HepG2 (cell line): Measurements from ENCODE around the gene TIMM9. TPM values are rescaled to one million over a fixed set of nuclear protein-coding genes. Genes with fewer than 3 reads are reported as not detected.

Source experiments
- BCL6 ChIP-seq: IDR thresholded peaks from 2 replicates; pipeline ENCODE4 v1.6.1; 2016; ENCODE audit warnings: missing genetic modification reagents, missing compliant biosample characterization
- FOXC1 ChIP-seq: sonication (generic); formaldehyde crosslinking; IDR thresholded peaks from 2 replicates; pipeline ENCODE4 v1.8.0; 2022; ENCODE audit warnings: mild to moderate bottlenecking, missing genetic modification reagents, borderline replicate concordance
- HDAC1 ChIP-seq: sonication (generic); formaldehyde crosslinking; IDR thresholded peaks from 2 replicates; pipeline ENCODE4 v1.5.1; 2020; ENCODE audit warnings: mild to moderate bottlenecking, missing genetic modification reagents
- KLF12 ChIP-seq: sonication (generic); formaldehyde crosslinking; IDR thresholded peaks from 2 replicates; pipeline ENCODE4 v1.4.0; 2020; ENCODE audit warnings: missing genetic modification reagents, borderline replicate concordance
- KLF9 ChIP-seq: IDR thresholded peaks from 2 replicates; pipeline ENCODE4 v1.6.1; 2016; ENCODE audit warnings: low read depth
- KMT2A ChIP-seq: sonication (generic); formaldehyde crosslinking; IDR thresholded peaks from 2 replicates; pipeline ENCODE4 v1.4.0; 2020; ENCODE audit warnings: missing genetic modification reagents
- SP140L ChIP-seq: sonication (generic); formaldehyde crosslinking; IDR thresholded peaks from 2 replicates; pipeline ENCODE4 v1.4.0; 2020; ENCODE audit warnings: missing genetic modification reagents, borderline replicate concordance
- SPEN ChIP-seq: sonication (generic); formaldehyde crosslinking; IDR thresholded peaks from 2 replicates; pipeline ENCODE4 v1.5.1; 2020; ENCODE audit warnings: low read depth, mild to moderate bottlenecking, missing genetic modification reagents
- TOE1 ChIP-seq: sonication (generic); formaldehyde crosslinking; IDR thresholded peaks from 2 replicates; pipeline ENCODE4 v1.4.0; 2020; ENCODE audit warnings: mild to moderate bottlenecking, missing genetic modification reagents
- ZBTB25 ChIP-seq: IDR thresholded peaks from 2 replicates; pipeline ENCODE4 v1.6.1; 2018; ENCODE audit warnings: missing genetic modification reagents
- ZBTB7B ChIP-seq: sonication (generic); formaldehyde crosslinking; IDR thresholded peaks from 2 replicates; pipeline ENCODE4 v1.4.0; 2020; ENCODE audit warnings: missing genetic modification reagents
- ZFP36 ChIP-seq: fragments of 150-350 bp; IDR thresholded peaks from 2 replicates; pipeline ENCODE4 v1.6.1; 2018; ENCODE audit warnings: borderline replicate concordance, low read length, low read depth; ENCODE audit not compliant: partially characterized antibody
- ZFYVE20 ChIP-seq: sonication (generic); formaldehyde crosslinking; IDR thresholded peaks from 2 replicates; pipeline ENCODE4 v1.8.0; 2023; ENCODE audit warnings: low read depth, mild to moderate bottlenecking, moderate library complexity, missing genetic modification reagents, borderline replicate concordance
- ZKSCAN5 ChIP-seq: sonication (generic); formaldehyde crosslinking; IDR thresholded peaks from 2 replicates; pipeline ENCODE4 v1.5.1; 2020; ENCODE audit warnings: mild to moderate bottlenecking, missing genetic modification reagents
- ZNF20 ChIP-seq: sonication (generic); formaldehyde crosslinking; IDR thresholded peaks from 2 replicates; pipeline ENCODE4 v1.4.0; 2020; ENCODE audit warnings: mild to moderate bottlenecking, moderate library complexity, missing genetic modification reagents
- ZNF460 ChIP-seq: sonication (generic); formaldehyde crosslinking; IDR thresholded peaks from 2 replicates; pipeline ENCODE4 v1.5.1; 2020; ENCODE audit warnings: missing genetic modification reagents, mild to moderate bottlenecking, borderline replicate concordance
- ZNF614 ChIP-seq: IDR thresholded peaks from 2 replicates; pipeline ENCODE4 v1.6.1; 2018; ENCODE audit warnings: missing biosample characterization, missing genetic modification reagents, inconsistent platforms, borderline replicate concordance
- ZNF749 ChIP-seq: sonication (generic); formaldehyde crosslinking; IDR thresholded peaks from 2 replicates; pipeline ENCODE4 v1.8.0; 2022; ENCODE audit warnings: mild to moderate bottlenecking, missing genetic modification reagents, moderate library complexity, borderline replicate concordance
- ZSCAN31 ChIP-seq: sonication (generic); formaldehyde crosslinking; IDR thresholded peaks from 2 replicates; pipeline ENCODE4 v1.5.0; 2020; ENCODE audit warnings: low read depth, mild to moderate bottlenecking, missing genetic modification reagents
- polyA plus RNA-seq, 8 experiments: library from polyadenylated mRNA; depleted of rRNA in 3 of 8; stranded (reverse) in 7 of 8; unstranded in 1 of 8; fragments of >200 nt; fragmentation: Illumina TruSeq in 4 of 8; extraction: Trizol in 4 of 8; gene quantifications; 2 replicates each; pipeline versions ENCODE4 v1.2.1 to v1.2.3, GENCODE V29; 2011 to 2016; ENCODE audit warnings: low read depth in 4 of 8, missing spikeins in 1 of 8, mixed read lengths in 1 of 8; ENCODE audit not compliant: insufficient read depth in 1 of 8
- total RNA-seq, 5 experiments: library from RNA; depleted of rRNA; stranded (reverse); fragments of >200 nt; fragmentation: Illumina TruSeq; extraction: Trizol; gene quantifications; 2 replicates each; pipeline ENCODE4 v1.2.3, GENCODE V29; 2016; ENCODE audit warnings: low read depth in 1 of 5
- TF ChIP-seq, protein P1 (sequence below): sonication (generic); formaldehyde crosslinking; IDR thresholded peaks from 2 replicates; pipeline ENCODE4 v1.4.0; 2020; ENCODE audit warnings: missing genetic modification reagents
- TF ChIP-seq, protein P2 (sequence below): sonication (generic); formaldehyde crosslinking; IDR thresholded peaks from 2 replicates; pipeline ENCODE4 v1.4.0; 2020; ENCODE audit warnings: missing genetic modification reagents, borderline replicate concordance
- TF ChIP-seq, protein P3 (sequence below): sonication (generic); formaldehyde crosslinking; IDR thresholded peaks from 2 replicates; pipeline ENCODE4 v1.8.0; 2022; ENCODE audit warnings: mild to moderate bottlenecking, missing genetic modification reagents, moderate library complexity
- TF ChIP-seq, protein P4 (sequence below): sonication (generic); formaldehyde crosslinking; IDR thresholded peaks from 2 replicates; pipeline ENCODE4 v1.5.0; 2020; ENCODE audit warnings: mild to moderate bottlenecking, low read depth, missing genetic modification reagents, borderline replicate concordance

Gene TIMM9
- total and polyA plus RNA-seq, 2 of the 13 experiments (the other 11 are each of a cell fraction or from before 2014, with no cell fraction given): 30.5 to 42.5 TPM

- TF ChIP-seq ZNF749 (CRISPR knock-in tag) (0 out of 2 replicates have a peak, but pooled peaks have one; percentile 15), KLF9 (CRISPR knock-in tag) (peak; percentile 18; the same call in 1 of the 2 replicates), ZBTB7B (CRISPR knock-in tag) (no peak), ZKSCAN5 (CRISPR knock-in tag) (no peak), ZNF460 (CRISPR knock-in tag) (no peak), SP140L (CRISPR knock-in tag) (peak; percentile 91), ZFP36 (no peak), ZSCAN31 (CRISPR knock-in tag) (peak; percentile 57; the same call in 1 of the 2 replicates), ZBTB25 (CRISPR knock-in tag) (peak; percentile 76; the same call in 1 of the 2 replicates), FOXC1 (no peak), HDAC1 (CRISPR knock-in tag) (peak; percentile 83), ZNF614 (CRISPR knock-in tag) (peak; percentile 86), BCL6 (CRISPR knock-in tag) (no peak), ZFYVE20 (CRISPR knock-in tag) (no peak), KLF12 (CRISPR knock-in tag) (peak; percentile 44; the same call in 1 of the 2 replicates), ZNF20 (CRISPR knock-in tag) (no peak), KMT2A (CRISPR knock-in tag) (peak; percentile 90), SPEN (CRISPR knock-in tag) (peak; percentile 56), TOE1 (CRISPR knock-in tag) (peak; percentile 46; the same call in 1 of the 2 replicates)
- TF ChIP-seq, protein P1, sequence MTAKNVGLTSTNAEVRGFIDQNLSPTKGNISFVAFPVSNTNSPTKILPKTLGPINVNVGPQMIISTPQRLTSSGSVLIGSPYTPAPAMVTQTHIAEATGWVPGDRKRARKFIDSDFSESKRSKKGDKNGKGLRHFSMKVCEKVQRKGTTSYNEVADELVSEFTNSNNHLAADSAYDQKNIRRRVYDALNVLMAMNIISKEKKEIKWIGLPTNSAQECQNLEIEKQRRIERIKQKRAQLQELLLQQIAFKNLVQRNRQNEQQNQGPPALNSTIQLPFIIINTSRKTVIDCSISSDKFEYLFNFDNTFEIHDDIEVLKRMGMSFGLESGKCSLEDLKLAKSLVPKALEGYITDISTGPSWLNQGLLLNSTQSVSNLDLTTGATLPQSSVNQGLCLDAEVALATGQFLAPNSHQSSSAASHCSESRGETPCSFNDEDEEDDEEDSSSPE (CRISPR knock-in tag): peak; percentile 47
- TF ChIP-seq, protein P2, sequence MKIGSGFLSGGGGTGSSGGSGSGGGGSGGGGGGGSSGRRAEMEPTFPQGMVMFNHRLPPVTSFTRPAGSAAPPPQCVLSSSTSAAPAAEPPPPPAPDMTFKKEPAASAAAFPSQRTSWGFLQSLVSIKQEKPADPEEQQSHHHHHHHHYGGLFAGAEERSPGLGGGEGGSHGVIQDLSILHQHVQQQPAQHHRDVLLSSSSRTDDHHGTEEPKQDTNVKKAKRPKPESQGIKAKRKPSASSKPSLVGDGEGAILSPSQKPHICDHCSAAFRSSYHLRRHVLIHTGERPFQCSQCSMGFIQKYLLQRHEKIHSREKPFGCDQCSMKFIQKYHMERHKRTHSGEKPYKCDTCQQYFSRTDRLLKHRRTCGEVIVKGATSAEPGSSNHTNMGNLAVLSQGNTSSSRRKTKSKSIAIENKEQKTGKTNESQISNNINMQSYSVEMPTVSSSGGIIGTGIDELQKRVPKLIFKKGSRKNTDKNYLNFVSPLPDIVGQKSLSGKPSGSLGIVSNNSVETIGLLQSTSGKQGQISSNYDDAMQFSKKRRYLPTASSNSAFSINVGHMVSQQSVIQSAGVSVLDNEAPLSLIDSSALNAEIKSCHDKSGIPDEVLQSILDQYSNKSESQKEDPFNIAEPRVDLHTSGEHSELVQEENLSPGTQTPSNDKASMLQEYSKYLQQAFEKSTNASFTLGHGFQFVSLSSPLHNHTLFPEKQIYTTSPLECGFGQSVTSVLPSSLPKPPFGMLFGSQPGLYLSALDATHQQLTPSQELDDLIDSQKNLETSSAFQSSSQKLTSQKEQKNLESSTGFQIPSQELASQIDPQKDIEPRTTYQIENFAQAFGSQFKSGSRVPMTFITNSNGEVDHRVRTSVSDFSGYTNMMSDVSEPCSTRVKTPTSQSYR (CRISPR knock-in tag): no peak
- TF ChIP-seq, protein P3, sequence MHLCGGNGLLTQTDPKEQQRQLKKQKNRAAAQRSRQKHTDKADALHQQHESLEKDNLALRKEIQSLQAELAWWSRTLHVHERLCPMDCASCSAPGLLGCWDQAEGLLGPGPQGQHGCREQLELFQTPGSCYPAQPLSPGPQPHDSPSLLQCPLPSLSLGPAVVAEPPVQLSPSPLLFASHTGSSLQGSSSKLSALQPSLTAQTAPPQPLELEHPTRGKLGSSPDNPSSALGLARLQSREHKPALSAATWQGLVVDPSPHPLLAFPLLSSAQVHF (CRISPR knock-in tag): no peak
- TF ChIP-seq, protein P4, sequence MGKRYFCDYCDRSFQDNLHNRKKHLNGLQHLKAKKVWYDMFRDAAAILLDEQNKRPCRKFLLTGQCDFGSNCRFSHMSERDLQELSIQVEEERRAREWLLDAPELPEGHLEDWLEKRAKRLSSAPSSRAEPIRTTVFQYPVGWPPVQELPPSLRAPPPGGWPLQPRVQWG (CRISPR knock-in tag): no peak
Observed at GRCh38 chr14:58427281-58428117, at the start of gene TIMM9, which contains the start of gene KIAA0586 (continued).
